HG03108 (cell line): ENCODE results near the gene VWF.

Source experiments
- ATAC-seq: cut with Tn5 transposase; IDR thresholded peaks from one replicate; pipeline ENCODE4 v1.9.1; 2021; ENCODE audit warnings: moderate library complexity; ENCODE audit not compliant: unreplicated experiment

Gene VWF

DNA sequence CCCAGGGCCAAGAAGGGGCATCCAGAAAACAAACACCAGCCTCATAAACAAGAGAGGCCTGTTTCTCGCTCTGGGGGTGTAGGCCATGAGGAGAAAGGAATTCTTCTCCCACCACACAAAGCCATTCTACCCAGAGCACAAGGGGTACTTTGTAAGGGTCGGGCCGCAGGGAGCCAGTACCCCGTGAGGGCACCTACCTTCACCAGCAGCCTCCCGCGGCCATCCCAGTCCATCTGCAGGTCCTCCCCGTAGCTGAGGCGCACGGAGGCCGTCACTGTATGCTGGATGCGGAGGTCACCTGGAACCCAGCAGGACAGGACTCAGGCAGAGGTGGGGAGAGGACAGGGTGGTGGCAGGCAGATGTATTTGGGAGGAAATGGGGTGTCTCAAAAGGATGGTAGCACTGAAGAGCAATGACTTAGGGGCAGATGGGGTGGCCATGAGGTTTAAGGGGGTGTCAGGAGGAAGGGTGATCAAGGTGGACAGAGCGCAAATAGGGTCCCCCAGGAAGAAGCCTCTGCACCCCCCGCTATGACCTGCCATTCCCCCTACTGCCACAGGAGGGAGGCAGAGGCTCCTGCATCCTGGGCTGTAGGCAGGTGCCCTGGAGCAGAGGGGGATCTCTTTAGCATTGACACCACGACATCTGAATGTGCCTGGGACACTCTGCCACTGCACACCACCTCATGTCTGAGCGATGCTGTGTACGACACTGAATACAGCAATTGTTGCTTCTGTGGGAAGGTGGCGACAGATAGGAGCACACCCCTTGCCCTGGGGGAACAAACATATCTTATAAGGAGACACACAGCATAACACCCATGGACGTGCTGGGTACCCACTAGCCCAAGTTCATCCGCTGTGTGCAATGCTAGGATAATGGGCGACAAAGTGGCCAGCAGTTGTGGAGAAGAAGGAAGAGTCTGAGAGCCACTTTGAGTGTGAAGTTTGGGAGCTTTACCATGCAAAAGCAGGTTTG is 61.4 kb downstream of the VWF start:
- ATAC-seq = no peak

DNA sequence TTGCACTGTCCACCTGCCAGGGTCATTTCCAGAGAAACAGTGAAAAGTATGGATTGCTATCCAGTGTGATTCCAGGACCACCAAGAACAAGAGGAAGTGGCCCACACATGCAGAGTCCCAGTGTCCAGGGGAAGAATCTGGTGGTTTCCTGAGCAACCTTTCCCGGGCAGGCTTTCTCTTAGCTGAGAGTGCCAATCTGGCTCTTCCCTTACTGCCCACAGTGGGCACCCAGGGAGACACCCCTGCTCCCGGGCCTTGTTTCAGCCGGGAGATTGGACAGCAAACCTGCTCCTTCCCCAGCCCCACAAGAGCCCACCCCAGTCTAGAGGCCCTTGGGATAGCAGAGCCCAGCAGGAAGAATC is 62.1 kb downstream of the VWF start:
- no peak for ATAC-seq

GRCh38 chr12:6061660-6062059 is 62.8 kb downstream of the VWF start:
- no peak for ATAC-seq

GRCh38 chr12:6059860-6060565 is 64.5 kb downstream of the VWF start:
- ATAC-seq = no peak

DNA sequence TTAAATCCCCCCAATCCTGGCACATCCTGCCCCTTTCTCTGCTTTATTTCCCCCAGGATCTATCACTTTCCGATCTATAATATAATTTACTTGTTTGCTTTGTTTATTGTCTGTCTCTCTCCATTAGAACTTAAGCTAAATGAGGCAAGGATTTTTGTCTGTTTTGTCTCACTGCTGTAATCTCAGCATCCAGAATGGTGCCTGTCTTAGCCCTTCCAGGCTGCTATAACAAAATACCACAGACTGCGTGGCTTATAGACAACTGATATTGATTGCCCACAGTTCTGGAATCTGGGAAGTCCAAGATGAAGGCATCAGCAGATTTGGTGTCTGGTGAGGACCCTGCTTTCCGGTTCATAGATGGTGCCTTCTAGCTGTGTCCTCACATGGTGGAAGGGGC is 65.2 kb downstream of the VWF start:
- no peak for ATAC-seq

GRCh38 chr12:6058481-6059161 is 65.8 kb downstream of the VWF start:
- ATAC-seq = no peak

- no peak for ATAC-seq
These were observed 66.8 kb downstream of the VWF start for GRCh38 chr12:6057700-6058099.

DNA sequence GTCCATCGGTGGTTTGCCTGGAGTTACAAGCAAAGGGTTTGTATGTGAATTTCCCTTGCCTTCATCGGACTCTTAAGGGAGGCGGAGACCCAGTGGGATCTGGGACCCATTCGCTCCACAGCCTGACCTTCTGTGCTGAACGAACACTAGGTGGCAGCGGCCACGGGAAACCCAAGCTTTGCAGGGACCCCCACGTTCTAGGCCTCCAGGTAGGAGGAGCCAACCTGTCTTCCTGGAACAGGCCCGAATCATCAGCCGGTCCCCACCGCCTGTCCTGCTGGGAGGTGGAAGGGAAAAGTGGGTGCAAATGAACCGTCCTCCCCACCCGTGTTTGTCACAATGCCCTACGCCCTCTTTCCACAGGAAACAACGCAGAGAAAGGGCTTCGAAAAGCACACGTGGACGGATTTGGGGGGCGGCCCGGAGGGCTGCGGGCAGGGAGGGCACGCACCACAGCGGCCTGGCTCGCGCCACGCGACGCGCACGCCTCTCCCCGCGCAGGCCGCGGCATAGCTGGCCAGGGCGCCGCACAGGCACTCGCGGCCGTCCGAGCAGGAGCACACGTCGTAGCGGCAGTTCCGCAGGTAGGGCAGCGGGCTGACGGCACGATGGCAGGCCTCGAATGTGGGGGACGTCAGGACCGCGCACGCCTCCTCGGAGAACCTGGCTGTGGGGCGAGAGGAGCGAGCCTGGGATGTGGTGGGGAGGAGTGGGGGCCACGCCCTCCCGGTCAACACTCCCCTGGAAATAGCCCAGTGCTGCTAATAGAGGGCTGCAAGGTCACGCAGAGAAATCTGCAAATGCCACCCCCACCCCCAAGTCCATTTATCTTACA is 67.8 kb downstream of the VWF start:
- no peak for ATAC-seq

- no peak for ATAC-seq
These were observed 70.9 kb downstream of the VWF start for GRCh38 chr12:6053541-6053940.

- ATAC-seq = no peak
These were observed 71.5 kb downstream of the VWF start for GRCh38 chr12:6052940-6053329.

DNA sequence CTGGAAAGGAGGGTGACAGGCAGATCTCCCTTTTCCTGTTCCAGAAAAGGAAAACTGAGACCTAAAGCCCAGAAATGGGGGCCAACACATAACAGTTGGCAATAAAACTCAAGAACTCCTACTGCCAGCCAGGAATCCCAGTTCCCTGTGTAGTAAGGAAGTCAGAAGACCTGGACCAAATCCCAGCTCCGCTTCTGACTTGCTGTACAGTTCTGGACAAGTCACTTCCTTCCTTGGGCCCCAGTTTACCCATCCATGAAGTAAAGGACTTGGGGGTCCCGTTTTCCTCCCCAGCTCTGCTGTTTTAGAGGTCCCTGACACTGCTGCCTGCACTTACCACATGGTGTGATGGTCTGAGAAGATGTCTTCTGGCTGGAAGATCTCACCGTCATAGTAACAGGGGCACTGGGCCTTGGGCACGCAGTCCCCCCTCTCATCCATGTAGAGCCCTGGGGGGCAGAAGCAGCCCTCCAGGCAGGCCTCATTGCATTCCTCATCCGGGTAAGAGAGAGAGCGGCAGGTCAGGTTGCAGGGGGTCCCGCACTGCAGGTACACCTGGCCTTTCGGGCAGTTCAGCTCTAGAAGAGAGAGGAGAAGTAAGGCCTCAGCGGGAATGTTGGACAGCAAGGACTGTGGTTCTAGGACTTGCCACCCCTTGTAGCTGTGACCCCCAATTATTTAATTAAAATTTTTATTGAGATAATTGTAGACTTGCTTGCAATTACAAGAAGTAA is 72.1 kb downstream of the VWF start:
- no peak for ATAC-seq

DNA sequence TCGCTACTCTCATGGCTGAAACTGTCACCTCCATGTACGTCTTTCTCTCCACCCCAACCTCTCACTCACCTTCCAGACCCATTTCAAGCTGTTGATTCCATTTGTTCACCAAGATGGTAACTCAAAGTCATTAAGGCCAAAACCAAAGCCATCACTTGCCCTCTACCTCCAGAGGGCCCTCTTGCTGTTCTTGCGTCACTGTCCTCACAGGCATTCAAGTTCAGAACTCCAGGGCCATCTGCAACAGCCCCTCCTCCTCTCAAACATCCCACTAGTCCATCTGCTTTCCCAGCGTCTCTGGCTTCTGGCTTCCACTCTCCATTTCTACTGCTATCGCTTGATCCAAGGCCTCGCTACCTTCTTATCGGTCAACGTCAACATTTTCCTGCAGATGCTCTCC is 74.5 kb downstream of the VWF start:
- no peak for ATAC-seq

DNA sequence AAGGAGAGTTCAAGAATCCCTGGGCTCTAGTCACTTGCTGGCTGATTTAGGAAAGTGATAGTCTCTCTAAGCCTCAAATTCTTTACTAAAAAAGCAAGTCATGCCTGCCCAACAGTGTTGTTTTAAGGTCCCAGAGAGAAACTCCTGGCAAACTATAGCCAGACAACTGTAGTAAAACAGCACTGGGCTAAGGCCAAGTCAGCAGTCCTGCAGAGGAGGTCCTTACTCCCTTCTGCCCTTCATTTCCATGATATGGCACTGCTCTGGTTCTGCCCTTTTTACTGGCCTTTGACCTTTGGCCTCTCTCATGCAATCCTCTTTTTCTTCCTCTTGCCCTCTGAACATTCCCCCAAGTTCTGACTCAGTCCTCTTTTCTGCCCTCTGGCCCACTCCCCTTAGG is 74.9 kb downstream of the VWF start:
- no peak for ATAC-seq

GRCh38 chr12:6047249-6048237 is 76.9 kb downstream of the VWF start:
- no peak for ATAC-seq

- ATAC-seq = no peak
These were observed 77.8 kb downstream of the VWF start for GRCh38 chr12:6046511-6047180.

- no peak for ATAC-seq
These were observed 79.0 kb downstream of the VWF start for GRCh38 chr12:6045438-6045837.

- no peak for ATAC-seq
These were observed 80.4 kb downstream of the VWF start for GRCh38 chr12:6044082-6044481.

GRCh38 chr12:6042446-6042845 is 82.0 kb downstream of the VWF start:
- ATAC-seq = no peak
